Measurements from ENCODE around the gene CRIM1. TPM values are rescaled to one million over a fixed set of nuclear protein-coding genes. Genes with fewer than 3 reads are reported as not detected.

CRIM1 gene
- total and polyA plus RNA-seq, 10 donors = 7.1 to 213 (median 110) TPM

DNA sequence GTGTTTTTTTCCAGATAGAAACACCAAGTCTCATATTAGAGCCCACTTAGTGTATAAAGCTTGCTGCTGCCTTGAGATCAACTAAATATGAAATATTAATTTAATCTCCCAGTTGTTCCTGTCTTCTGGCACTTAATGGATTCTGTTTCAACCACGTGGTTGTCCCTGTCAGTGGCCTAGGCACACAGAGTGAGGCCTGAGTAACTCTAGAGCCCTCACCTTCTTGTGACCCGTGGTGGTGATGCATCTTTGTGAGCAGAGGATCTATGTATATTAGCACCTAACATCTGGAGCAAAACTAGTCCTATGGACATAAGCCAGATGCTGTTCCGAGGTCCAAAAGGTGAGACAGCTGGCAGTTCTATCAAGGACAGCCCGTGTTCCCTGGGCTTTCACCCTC is 167.6 kb downstream of the CRIM1 start:
- Histone ChIP-seq H3K36me3 (peaks cover 0 to 94% (median 30%) of the 10 kb centered on the region in 6 donors), H3K4me3 (no peak overlapping the region), H3K27me3 (replicated peaks in 1 of 7) (no peaks in the 10 kb centered on the region), H3K4me1 (no peaks in the 10 kb centered on the region), H3K27ac (no peak overlapping the region), H3K9me3 (no peaks in the 10 kb centered on the region)
- WGBS, 5 donors = 73 to 88% (median 85%) methylated on average over 4 of the region's 4 CpGs
- TF ChIP-seq POLR2A (IDR thresholded peaks at IDR 0.05) (no peak), POLR2AphosphoS5 (IDR thresholded peaks at IDR 0.05) (no peak)
- TF ChIP-seq, protein P1, sequence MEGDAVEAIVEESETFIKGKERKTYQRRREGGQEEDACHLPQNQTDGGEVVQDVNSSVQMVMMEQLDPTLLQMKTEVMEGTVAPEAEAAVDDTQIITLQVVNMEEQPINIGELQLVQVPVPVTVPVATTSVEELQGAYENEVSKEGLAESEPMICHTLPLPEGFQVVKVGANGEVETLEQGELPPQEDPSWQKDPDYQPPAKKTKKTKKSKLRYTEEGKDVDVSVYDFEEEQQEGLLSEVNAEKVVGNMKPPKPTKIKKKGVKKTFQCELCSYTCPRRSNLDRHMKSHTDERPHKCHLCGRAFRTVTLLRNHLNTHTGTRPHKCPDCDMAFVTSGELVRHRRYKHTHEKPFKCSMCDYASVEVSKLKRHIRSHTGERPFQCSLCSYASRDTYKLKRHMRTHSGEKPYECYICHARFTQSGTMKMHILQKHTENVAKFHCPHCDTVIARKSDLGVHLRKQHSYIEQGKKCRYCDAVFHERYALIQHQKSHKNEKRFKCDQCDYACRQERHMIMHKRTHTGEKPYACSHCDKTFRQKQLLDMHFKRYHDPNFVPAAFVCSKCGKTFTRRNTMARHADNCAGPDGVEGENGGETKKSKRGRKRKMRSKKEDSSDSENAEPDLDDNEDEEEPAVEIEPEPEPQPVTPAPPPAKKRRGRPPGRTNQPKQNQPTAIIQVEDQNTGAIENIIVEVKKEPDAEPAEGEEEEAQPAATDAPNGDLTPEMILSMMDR (IDR thresholded peaks at IDR 0.05 in 8 of 11, conservative IDR thresholded peaks at IDR 0.05 in 3 of 11) = no peak
- no peak for DNase-seq
- intact Hi-C loops (cut with DNase I; ENCODE audit: low total_unique reads) = no loop called here

DNA sequence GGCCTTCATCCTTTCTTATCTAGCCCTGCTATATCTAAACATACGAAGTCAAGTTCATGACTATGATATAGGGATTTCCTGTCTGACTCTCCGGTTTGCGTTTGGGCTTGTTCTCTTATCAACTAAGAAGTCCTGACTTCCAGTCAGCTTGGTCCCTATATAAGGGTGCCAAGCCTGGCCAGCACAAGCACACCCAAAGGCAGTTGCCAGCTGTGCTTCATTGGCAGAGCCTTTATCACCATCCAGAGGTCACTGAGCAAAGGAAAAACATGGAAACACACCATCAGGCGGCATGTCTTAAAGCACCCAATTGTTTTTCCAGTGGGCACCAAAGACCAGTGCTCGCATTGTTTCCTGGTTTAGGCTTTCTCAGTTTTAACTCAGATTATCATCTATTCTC is 169.7 kb downstream of the CRIM1 start:
- H3K9me3 ChIP-seq = no peaks in the 10 kb centered on the region
- H3K36me3 ChIP-seq = peaks cover 0 to 73% (median 25%) of the 10 kb centered on the region in 6 donors
- intact Hi-C loops (cut with DNase I; ENCODE audit: low total_unique reads) = no loop called here
- 84 to 95% (median 89%) methylated on average over 5 of the region's 5 CpGs for WGBS, 5 donors
- no peaks in the 10 kb centered on the region for H3K27me3 ChIP-seq (replicated peaks in 1 of 7)
- no peak for DNase-seq
- peaks cover 0 to 4% (median 0%) of the 10 kb centered on the region in 6 donors for H3K4me1 ChIP-seq
- H3K27ac ChIP-seq = no peak overlapping the region
- no peak overlapping the region for H3K4me3 ChIP-seq
- TF ChIP-seq POLR2A (IDR thresholded peaks at IDR 0.05) (no peak), POLR2AphosphoS5 (IDR thresholded peaks at IDR 0.05) (no peak)
- TF ChIP-seq, protein P1 (IDR thresholded peaks at IDR 0.05 in 8 of 11, conservative IDR thresholded peaks at IDR 0.05 in 3 of 11) = no peak

DNA sequence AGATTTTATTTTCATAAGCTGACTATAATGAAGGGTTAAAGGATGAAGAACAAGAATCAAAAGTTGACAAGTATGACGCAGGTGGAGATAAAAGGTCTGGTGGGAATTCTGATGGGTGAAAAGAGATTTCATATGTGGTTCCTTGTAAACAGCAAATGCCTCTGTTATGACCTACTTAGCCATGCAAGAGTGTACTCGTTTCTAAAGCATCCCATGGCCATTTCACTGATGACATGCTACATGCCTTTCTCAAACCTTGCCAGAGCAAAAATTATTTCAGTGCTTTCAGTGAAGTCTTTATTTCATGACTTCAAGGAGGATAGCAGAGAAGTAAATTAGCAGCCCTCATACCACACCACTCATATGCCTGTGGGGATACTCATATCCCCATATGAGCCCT is 170.6 kb downstream of the CRIM1 start:
- Histone ChIP-seq H3K4me1 (peaks cover 0 to 14% (median 4%) of the 10 kb centered on the region in 6 donors), H3K36me3 (peaks cover 0 to 64% (median 23%) of the 10 kb centered on the region in 6 donors), H3K27me3 (replicated peaks in 1 of 7) (no peaks in the 10 kb centered on the region), H3K4me3 (no peak overlapping the region), H3K27ac (no peak overlapping the region), H3K9me3 (no peaks in the 10 kb centered on the region)
- TF ChIP-seq POLR2A (IDR thresholded peaks at IDR 0.05) = no peak
- TF ChIP-seq POLR2AphosphoS5 (IDR thresholded peaks at IDR 0.05) = no peak
- TF ChIP-seq, protein P1 (IDR thresholded peaks at IDR 0.05 in 8 of 11, conservative IDR thresholded peaks at IDR 0.05 in 3 of 11) = no peak
- intact Hi-C loops (cut with DNase I; ENCODE audit: low total_unique reads) = no loop called here
- DNase-seq = no peak
- 73 to 89% (median 79%) methylated on average over 2 of the region's 2 CpGs for WGBS, 5 donors

DNA sequence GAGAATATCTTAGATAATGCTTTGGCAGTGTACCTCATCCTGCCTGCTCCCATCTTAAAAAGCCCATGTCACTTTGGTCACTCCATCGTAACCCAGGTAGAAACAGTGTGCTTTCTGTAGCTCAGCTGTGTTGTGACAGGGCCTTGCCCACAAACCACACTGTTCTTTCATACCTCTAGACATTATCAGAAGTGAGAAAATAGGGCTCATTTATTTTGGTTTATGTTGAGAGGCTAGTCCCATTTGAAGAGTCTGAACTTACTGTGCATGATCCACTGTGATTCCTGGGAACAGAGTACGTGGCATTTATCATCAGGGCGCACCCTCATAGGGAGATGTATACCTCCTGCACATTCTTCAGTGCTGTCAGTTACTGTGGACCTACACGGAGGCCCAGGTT is 172.7 kb downstream of the CRIM1 start:
- intact Hi-C loops (cut with DNase I; ENCODE audit: low total_unique reads) = no loop called here
- 83 to 93% (median 88%) methylated on average over 4 of the region's 4 CpGs for WGBS, 5 donors
- Histone ChIP-seq H3K9me3 (no peaks in the 10 kb centered on the region), H3K27me3 (replicated peaks in 1 of 7) (no peaks in the 10 kb centered on the region), H3K4me3 (no peak overlapping the region), H3K36me3 (peaks cover 0 to 56% (median 10%) of the 10 kb centered on the region in 6 donors), H3K4me1 (peaks cover 0 to 14% (median 5%) of the 10 kb centered on the region in 6 donors), H3K27ac (no peak overlapping the region)
- DNase-seq = no peak
- TF ChIP-seq, protein P1 (IDR thresholded peaks at IDR 0.05 in 8 of 11, conservative IDR thresholded peaks at IDR 0.05 in 3 of 11) = no peak
- TF ChIP-seq POLR2AphosphoS5 (IDR thresholded peaks at IDR 0.05) (no peak), POLR2A (IDR thresholded peaks at IDR 0.05) (no peak)

All from spleen (tissue), 11 donors.